GM21576 (cell line): ENCODE measurements around the gene TBC1D2.

Experiments
- ATAC-seq: cut with Tn5 transposase; IDR thresholded peaks from one replicate; pipeline ENCODE4 v1.9.1; 2021; ENCODE audit warnings: mild to moderate bottlenecking, moderate library complexity; ENCODE audit not compliant: unreplicated experiment

TBC1D2 gene

GRCh38 chr9:98218562-98219363, 36.7 kb downstream of the TBC1D2 start:
- no peak for ATAC-seq

- ATAC-seq = no peak
Observed at GRCh38 chr9:98217255-98217654, 38.2 kb downstream of the TBC1D2 start.

DNA sequence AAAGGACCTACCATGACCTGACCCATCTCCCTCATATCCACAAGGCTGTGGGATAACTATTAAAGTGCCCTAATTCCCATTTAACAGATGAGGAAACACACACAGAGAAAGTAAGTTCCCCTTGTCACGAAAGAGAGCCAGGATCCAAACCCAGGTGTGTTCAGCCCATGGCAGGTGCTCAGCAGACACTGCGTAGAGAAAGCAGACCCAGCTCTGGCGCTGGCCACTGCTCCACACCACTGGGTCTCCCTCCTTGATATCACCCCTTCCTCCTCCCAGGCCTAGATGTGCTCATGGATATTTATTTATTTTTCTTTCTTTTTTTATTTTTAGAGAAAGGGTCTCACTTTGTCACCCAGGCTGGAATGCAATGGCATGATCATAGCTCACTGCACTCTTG, 39.1 kb downstream of the TBC1D2 start:
- no peak for ATAC-seq

DNA sequence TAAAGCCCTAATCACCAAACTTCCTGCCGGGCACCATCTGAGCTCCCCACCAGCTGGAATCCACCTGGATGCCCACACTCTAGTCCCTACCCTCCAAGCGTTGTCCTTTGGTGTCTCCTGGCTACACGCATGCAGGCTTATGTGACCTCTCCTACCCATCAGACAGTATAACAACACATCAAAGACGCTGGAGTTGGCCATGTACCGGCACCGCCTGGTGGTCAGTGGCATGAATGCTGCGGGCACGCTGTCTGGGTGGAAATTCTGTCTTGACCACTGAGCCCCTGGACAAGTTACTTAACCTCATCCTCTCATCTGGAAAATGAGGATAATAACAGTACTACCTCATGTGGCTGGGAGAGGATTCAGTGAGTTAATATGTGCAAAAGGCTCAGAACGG, 39.6 kb downstream of the TBC1D2 start:
- ATAC-seq = no peak

GRCh38 chr9:98215271-98215670, 40.2 kb downstream of the TBC1D2 start:
- ATAC-seq = no peak

GRCh38 chr9:98214811-98215210, 40.6 kb downstream of the TBC1D2 start:
- no peak for ATAC-seq

GRCh38 chr9:98211260-98211659, 44.2 kb downstream of the TBC1D2 start:
- no peak for ATAC-seq

GRCh38 chr9:98210435-98210834, 45.0 kb downstream of the TBC1D2 start:
- no peak for ATAC-seq

GRCh38 chr9:98209530-98209929, 45.9 kb downstream of the TBC1D2 start:
- no peak for ATAC-seq

- no peak for ATAC-seq
Observed at GRCh38 chr9:98208635-98209034, 46.8 kb downstream of the TBC1D2 start.

DNA sequence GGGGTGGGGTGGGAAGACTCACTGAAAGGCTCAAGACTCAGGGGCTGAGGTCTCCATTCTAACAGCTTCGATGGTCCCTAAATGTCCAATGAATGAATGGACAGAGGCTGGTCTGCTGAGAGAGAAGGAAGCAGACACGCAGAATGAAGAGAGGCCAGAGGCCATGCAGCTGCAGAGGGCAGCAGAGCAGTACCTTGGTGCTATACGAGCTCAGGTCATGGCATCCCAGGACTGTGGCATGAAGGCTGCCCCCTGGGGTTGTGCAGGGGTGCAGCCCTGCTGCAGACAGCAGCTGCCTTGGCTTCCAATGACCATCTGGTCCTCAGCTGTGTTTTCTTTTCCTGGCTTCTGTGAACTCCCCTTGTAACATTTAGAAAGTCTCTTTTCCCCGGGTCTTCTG, 47.8 kb downstream of the TBC1D2 start:
- no peak for ATAC-seq

DNA sequence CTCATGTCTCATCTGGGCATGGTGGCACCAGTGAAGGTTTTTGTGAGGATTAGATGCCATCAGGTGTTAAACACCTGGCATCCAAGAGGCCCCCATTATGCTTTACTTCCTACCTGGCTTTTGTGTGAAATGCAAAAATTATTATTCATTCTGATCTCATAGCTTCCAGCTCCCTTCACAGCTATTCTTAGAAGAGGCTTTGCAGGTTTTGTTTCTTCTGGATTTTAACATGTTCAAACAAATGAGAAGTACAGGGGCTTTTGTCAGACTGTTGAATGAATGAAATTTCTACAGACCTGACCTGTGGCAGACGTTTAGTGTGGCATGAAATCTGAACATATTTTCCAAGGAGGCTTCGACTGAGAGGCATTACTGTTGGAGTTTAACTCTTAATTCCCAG, 48.7 kb downstream of the TBC1D2 start:
- ATAC-seq = no peak

GRCh38 chr9:98204692-98205091, 50.8 kb downstream of the TBC1D2 start:
- no peak for ATAC-seq

DNA sequence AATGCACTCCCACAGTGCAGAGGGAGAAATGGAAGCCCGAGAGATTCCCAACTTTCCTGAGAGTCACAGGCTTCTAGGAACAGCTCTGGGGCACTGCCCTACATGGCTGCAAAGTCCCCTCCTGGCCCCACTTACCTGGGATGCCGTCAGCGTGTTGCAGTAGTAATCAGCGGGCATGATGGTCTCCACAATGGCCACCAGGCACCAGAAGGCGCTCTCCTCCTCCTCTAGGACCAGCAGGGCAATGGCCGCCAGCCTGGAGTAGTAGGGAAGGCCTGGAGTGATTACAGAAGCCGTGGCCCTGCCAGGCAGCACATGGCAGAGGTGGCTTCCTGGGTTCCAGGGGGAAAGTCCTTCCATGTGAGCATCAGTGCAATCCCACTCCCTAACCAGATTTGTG, 52.3 kb downstream of the TBC1D2 start:
- ATAC-seq = no peak

DNA sequence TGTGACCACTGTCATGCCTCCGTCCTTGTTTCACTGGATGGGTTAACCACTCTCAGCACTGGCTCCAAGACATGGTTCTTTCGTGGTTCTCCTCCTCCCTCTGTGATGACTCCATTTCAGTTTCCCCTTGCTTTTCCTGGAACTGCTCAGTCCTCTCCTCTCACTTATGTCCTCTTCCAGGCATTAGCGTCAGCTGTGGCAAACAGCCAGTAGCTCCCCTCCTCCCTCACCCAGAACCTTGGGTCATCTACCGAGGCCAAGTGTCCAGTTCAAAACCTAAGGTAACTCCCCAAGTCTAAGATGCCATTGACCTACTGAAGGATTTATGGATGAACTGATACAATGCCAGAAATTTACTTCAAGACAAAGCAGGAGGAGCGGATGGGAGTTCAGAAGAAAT, 53.2 kb downstream of the TBC1D2 start:
- ATAC-seq = no peak

- ATAC-seq = no peak
Observed at GRCh38 chr9:98201749-98202148, 53.7 kb downstream of the TBC1D2 start.

DNA sequence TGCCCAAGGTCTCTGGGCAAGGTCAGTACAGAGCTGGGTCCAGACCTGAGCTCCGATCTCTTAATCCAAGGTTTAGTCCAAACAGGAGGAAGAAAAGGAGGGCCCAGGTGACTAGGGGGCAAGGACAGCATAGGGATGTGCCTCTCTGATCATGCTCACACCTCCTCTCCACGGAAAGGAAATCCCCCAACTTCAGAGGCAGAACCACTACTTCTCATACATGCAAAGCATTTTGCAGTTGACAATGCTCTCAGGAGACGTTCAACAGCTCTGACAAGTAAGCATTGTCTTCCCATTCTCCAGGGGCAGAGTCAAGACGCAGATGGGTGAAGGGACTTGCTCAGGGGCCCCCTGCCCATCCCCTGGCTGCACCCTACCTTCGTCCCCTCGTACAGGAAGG, 54.3 kb downstream of the TBC1D2 start:
- no peak for ATAC-seq

DNA sequence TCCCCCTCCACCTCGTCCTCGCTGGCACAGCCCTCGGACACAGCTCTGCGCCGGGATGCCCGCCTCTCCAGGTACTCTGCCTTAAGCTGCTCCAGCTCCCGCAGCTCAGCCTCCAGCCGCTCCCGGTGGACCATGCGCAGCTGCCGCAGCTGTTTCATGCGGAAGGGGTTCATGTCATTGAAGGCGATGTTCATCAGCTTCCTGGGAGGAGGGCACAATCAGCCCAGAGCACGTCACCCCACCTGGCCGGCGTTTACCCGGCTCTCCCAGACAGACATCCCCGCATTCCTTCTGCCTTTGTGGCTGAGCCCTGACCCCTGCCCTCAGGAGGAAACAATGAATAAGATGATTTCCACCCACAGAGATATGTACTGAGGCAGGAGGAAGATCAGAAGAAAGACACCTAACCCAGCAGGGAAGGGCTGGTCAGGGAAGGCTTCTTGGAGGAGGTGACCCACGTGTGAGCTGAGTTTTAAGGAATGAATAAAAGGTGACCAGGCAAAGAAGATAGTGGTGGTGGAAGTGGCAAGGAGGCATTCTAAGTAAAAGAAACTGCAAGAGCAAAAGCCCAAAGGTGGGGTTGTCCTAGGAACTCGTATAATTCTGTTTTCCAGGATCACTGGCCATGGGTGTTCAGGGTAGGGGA, 55.9 kb downstream of the TBC1D2 start:
- no peak for ATAC-seq

DNA sequence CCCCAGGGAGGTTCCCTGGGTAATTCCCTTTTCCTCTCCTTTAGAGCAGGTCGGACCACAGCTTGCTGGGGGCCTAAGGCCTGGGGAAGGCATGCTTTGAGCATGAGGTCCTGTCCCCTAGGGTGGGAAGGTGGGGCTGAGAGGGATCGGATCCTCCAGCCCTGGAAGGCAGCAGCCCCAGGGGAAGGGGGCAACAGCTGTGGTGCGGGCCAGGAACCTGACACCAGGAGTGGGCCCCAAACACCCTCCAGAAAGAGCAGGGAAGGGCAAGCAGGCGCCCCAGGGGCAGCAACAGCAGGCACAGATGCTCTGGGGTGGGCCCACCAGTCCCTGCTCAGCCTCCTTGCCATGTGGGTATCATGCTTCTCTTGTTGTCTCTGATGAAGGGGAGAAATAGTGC, 59.8 kb downstream of the TBC1D2 start:
- ATAC-seq = no peak

DNA sequence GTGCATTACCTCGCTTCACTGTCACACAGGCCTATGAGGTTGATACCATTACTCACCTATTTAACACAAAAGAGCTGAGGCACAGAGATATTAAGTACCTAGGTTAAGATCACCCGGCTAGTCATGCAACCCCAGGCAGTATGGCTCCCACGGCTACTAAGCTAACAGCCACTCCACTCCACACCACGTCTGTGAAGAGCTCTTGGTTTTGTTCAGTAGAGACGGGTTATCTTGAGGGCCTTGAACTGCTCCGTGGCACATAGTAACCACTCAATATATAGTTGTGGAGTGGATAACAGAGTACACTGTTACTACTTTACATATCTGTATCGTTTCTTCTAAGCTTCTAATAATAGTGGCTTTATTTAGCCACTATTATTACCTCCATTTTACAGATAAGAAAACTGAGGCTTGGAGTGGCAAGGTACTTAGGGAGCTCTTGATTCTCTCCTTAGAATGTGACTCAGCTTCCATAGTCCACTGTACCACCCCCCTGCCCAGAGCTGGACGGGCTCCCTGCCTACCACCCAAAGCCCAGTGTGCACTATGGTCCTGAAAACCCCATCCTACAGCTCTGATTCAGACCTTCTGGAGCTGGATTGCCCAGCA, 62.0 kb downstream of the TBC1D2 start:
- ATAC-seq = no peak

- peak; percentile 55 for ATAC-seq
Observed at GRCh38 chr9:98192503-98193335, 62.7 kb downstream of the TBC1D2 start, which contains the start of gene CORO2A. Gene CORO2A (minus strand): TSS chr9:98192637. CDS start chr9:98157660, 34,977 bp downstream.
